ENCODE measurements around the gene PHYKPL. TPM values are rescaled to one million over a fixed set of nuclear protein-coding genes. Genes with fewer than 3 reads are reported as not detected.
A peak's percentile ranks its signal among the peaks of the same experiment; 100 is the strongest.

Gene PHYKPL
- total and polyA plus RNA-seq, 7 donors = 22.3 to 51.6 (median 43.4) TPM

DNA sequence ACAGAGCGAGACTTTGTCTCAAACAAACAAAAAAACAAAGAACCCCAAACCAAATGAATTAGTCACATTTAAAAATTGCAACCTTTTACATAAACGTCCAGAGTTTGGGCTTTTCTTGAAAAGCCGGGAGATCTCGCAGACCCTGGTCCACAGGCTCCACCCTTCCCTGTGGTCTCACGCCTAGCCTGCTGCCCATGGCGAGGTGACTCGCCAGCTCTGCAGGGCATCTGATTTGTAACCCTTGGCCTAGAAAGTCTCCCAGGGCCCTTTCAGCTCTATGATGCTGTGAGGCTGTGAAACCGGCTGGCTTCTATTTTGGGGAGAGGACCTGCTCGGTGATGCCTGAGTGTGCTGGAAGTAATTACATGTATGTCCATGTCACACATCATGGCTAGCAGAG is 44.7 kb upstream of the PHYKPL start:
- no peaks in the 10 kb centered on the region for H3K4me1 ChIP-seq
- no peak overlapping the region for H3K4me3 ChIP-seq
- WGBS, 3 donors = 88 to 89% (median 88%) methylated on average over 9 of the region's 9 CpGs
- TF ChIP-seq CTCF (IDR thresholded peaks at IDR 0.05) = no peak
- no peaks in the 10 kb centered on the region for H3K36me3 ChIP-seq (ENCODE audit: insufficient read depth in 1 of 2, low read depth in 1 of 2)
- no peak overlapping the region for H3K27ac ChIP-seq
- peak in 1 of 2 donors; percentile 5 for DNase-seq
- H3K27me3 ChIP-seq (ENCODE audit: insufficient read depth in 3 of 3, low read length in 2 of 3) = peaks cover 0 to 8% (median 4%) of the 10 kb centered on the region in 3 donors
- no peaks in the 10 kb centered on the region for H3K9me3 ChIP-seq
- intact Hi-C loops (cut with DNase I) = no loop called here
- ATAC-seq = no peak

DNA sequence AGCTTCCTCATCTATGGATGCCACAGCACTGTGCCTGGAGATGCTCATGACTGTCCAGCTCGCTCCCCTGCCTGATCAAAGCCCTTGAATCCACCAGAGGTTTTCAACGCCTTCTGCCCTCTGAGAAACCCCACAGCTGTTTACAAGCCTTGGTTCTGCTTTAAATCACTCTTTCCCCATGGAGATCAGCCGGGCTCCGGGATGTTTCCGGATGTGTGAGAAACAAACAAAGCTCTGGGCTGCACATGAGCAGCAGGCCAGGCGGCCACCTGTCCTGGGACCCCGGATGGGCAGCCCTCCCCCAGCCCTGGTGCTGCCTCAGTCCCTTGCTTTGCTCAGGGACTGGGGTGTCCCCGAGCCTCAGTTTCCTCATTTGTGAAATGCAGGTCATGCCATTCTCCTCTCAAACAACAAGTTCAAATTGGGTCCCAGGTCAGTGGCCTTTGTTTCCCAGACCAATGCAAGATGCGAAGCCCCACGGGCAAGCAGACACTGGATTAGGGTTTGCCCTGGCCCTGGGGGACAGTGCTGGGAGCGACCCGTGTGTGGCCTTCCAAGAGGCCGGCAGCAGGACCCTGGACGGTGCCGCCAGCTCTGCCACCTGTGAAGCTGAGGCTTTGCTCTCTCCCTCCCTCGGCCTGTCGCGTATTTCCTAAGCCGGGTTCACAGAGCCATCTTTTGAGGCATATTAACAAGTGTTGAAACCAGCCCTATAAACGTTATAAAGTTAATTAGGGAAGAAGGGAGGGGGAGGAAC is 42.4 kb upstream of the PHYKPL start:
- Histone ChIP-seq H3K4me3 (no peak overlapping the region), H3K27ac (no peak overlapping the region), H3K27me3 (ENCODE audit: insufficient read depth in 3 of 3, low read length in 2 of 3) (peaks cover 0 to 8% (median 4%) of the 10 kb centered on the region in 3 donors), H3K4me1 (no peaks in the 10 kb centered on the region), H3K36me3 (ENCODE audit: insufficient read depth in 1 of 2, low read depth in 1 of 2) (no peaks in the 10 kb centered on the region), H3K9me3 (no peaks in the 10 kb centered on the region)
- WGBS, 3 donors = 52 to 59% (median 52%) methylated on average over 20 of the region's 20 CpGs
- DNase-seq (peak in 1 of 2 donors; percentile 9), ATAC-seq (no peak)
- intact Hi-C loops (cut with DNase I) = no loop called here
- TF ChIP-seq CTCF (IDR thresholded peaks at IDR 0.05) = no peak

GRCh38 chr5:178273665-178274541 is 41.3 kb upstream of the PHYKPL start:
- WGBS, 3 donors = 65 to 83% (median 71%) methylated on average over 13 to 14 of the region's 14 CpGs
- no peaks in the 10 kb centered on the region for H3K36me3 ChIP-seq (ENCODE audit: insufficient read depth in 1 of 2, low read depth in 1 of 2)
- H3K27me3 ChIP-seq (ENCODE audit: insufficient read depth in 3 of 3, low read length in 2 of 3) = peaks cover 0 to 8% (median 4%) of the 10 kb centered on the region in 3 donors
- no peak overlapping the region for H3K27ac ChIP-seq
- no peak overlapping the region for H3K4me3 ChIP-seq
- H3K4me1 ChIP-seq = no peaks in the 10 kb centered on the region
- ATAC-seq (no peak), DNase-seq (peak in 1 of 2 donors; percentile 39)
- H3K9me3 ChIP-seq = no peaks in the 10 kb centered on the region
- intact Hi-C loops (cut with DNase I) = no loop called here
- TF ChIP-seq CTCF (IDR thresholded peaks at IDR 0.05) = no peak

DNA sequence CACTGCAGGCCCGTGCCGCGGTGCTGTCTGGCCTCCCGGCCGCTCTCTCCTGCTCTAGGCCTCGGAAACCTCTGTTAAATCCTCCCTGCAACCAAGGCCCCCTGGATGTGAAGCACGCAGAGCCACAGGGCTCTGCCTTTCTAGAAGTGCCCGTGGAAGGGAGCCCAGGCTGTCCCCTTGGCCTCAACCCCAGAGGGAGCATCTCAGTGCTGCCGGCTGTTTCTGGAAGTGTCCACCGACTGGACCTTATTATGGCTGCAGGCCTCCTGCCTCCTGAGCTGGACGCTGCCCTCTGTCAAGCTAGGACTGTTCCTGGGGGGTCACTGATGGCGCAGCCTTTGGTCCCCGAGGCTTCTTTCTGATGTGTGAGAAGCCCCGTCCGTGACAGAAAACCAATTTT is 40.4 kb upstream of the PHYKPL start:
- TF ChIP-seq CTCF (IDR thresholded peaks at IDR 0.05) = no peak
- intact Hi-C loops (cut with DNase I) = no loop called here
- Histone ChIP-seq H3K36me3 (ENCODE audit: insufficient read depth in 1 of 2, low read depth in 1 of 2) (no peaks in the 10 kb centered on the region), H3K4me3 (no peak overlapping the region), H3K27ac (no peak overlapping the region), H3K4me1 (no peaks in the 10 kb centered on the region), H3K9me3 (no peaks in the 10 kb centered on the region), H3K27me3 (ENCODE audit: insufficient read depth in 3 of 3, low read length in 2 of 3) (peaks cover 0 to 8% (median 4%) of the 10 kb centered on the region in 3 donors)
- 79 to 81% (median 81%) methylated on average over 15 of the region's 15 CpGs for WGBS, 3 donors
- DNase-seq (peak in 1 of 2 donors; percentile 34), ATAC-seq (no peak)

Data from psoas muscle (tissue), 8 donors.